AG09319 (cell line): ENCODE data around the gene CSF2.

Source experiments
- DNase-seq: peaks from one replicate; pipeline ENCODE4 v3.0.0-alpha.2; 2010; ENCODE audit warnings: low read depth; ENCODE audit errors: extremely low read depth
- CTCF ChIP-seq: IDR thresholded peaks from 2 replicates; pipeline ENCODE4 v1.5.1; 2011; ENCODE audit warnings: low read depth, mild to moderate bottlenecking, inconsistent platforms, low read length, moderate library complexity

The CSF2 gene

GRCh38 chr5:132098621-132099020 is 25.0 kb downstream of the CSF2 start:
- TF ChIP-seq CTCF, result no peak
- DNase-seq, result no peak

- DNase-seq, result no peak
- TF ChIP-seq CTCF, result no peak
Observed at GRCh38 chr5:132099076-132099748, 25.6 kb downstream of the CSF2 start.

- DNase-seq, result no peak
- TF ChIP-seq CTCF, result no peak
Observed at GRCh38 chr5:132099905-132100304, 26.3 kb downstream of the CSF2 start.

- no peak for TF ChIP-seq CTCF
- DNase-seq, result no peak
Observed at GRCh38 chr5:132100672-132101261, 27.2 kb downstream of the CSF2 start.

GRCh38 chr5:132101385-132101880 is 27.8 kb downstream of the CSF2 start:
- no peak for TF ChIP-seq CTCF

GRCh38 chr5:132102101-132102701 is 28.6 kb downstream of the CSF2 start:
- DNase-seq, result no peak
- no peak for TF ChIP-seq CTCF

More at GRCh38 chr5:132101385-132101880, 27.8 kb downstream of the CSF2 start:
- DNase-seq, result no peak

GRCh38 chr5:132102944-132103331 is 29.3 kb downstream of the CSF2 start:
- TF ChIP-seq CTCF, result no peak
- no peak for DNase-seq
